Thyroid gland (tissue), 4 donors: Measurements from ENCODE around the gene MUCL3. TPM values are rescaled to one million over a fixed set of nuclear protein-coding genes. Genes with fewer than 3 reads are reported as not detected.
"Not testable (repeated sequence)": the region's sequence is repeated elsewhere in the genome, so short reads cannot be mapped to it uniquely, and the experiment has no call there.

ENCODE experiments used
- DNase-seq, 2 donors: peaks; one replicate each; pipeline ENCODE4 v3.0.0-alpha.2; 2019
- H3K27ac ChIP-seq, 3 donors: fragments of 200-600 bp; sonication (generic); 1 replicate in 2 of 3; 2 replicates in 1 of 3; pipeline ENCODE4 v1.5.1; 2016 to 2019; ENCODE audit warnings: mild to moderate bottlenecking in 1 of 3, moderate library complexity in 1 of 3
- H3K27me3 ChIP-seq: fragments of 200-600 bp; sonication (generic); one replicate; pipeline ENCODE4 v1.5.1; 2019
- H3K36me3 ChIP-seq, 2 donors: fragments of 200-600 bp; sonication (generic); one replicate each; pipeline ENCODE4 v1.5.1; 2016 to 2019
- H3K4me1 ChIP-seq, 2 donors: fragments of 200-600 bp; sonication (generic); one replicate each; pipeline ENCODE4 v1.5.1; 2017 to 2019
- H3K4me3 ChIP-seq, 3 donors: fragments of 200-600 bp; sonication (generic); replicated peaks in 1 of 3; 1 replicate in 2 of 3; 2 replicates in 1 of 3; pipeline ENCODE4 v1.5.1; 2016; ENCODE audit warnings: mild to moderate bottlenecking in 1 of 3
- H3K9me3 ChIP-seq: fragments of 200-600 bp; sonication (generic); one replicate; pipeline ENCODE4 v1.5.1; 2017
- CTCF ChIP-seq, 6 experiments: fragments of 200-600 bp in 3 of 6; fragments of 450-650 bp in 3 of 6; sonication (generic) in 3 of 6; IDR thresholded peaks; one replicate each; pipeline ENCODE4 v1.5.1; 2016 to 2019; ENCODE audit warnings: antibody characterized with exemption in 6 of 6, mild to moderate bottlenecking in 2 of 6, inconsistent platforms in 1 of 6, moderate library complexity in 1 of 6
- POLR2A ChIP-seq, 2 donors: fragments of 450-650 bp; IDR thresholded peaks; one replicate each; pipeline ENCODE4 v1.6.1; 2017; ENCODE audit warnings: antibody characterized with exemption in 2 of 2, mild to moderate bottlenecking in 2 of 2, moderate library complexity in 1 of 2
- WGBS, 2 donors: methylation state at CpG; one replicate each; pipeline ENCODE4 v1.1.5; 2017; 5-methylcytosine and 5-hydroxymethylcytosine counted together
- intact Hi-C: fragments of 100-400 bp; cut with DNase I; formaldehyde crosslinking; loops from one replicate; pipeline ENCODE4 v1.15.1; 2023
- total RNA-seq, 4 donors: library from RNA; depleted of rRNA; stranded (reverse); fragments of >200 nt; gene quantifications; one replicate each; pipeline ENCODE4 v1.2.3, GENCODE V29; 2016

Gene MUCL3
- total RNA-seq, 4 donors from 2014 or later: not detected

DNA sequence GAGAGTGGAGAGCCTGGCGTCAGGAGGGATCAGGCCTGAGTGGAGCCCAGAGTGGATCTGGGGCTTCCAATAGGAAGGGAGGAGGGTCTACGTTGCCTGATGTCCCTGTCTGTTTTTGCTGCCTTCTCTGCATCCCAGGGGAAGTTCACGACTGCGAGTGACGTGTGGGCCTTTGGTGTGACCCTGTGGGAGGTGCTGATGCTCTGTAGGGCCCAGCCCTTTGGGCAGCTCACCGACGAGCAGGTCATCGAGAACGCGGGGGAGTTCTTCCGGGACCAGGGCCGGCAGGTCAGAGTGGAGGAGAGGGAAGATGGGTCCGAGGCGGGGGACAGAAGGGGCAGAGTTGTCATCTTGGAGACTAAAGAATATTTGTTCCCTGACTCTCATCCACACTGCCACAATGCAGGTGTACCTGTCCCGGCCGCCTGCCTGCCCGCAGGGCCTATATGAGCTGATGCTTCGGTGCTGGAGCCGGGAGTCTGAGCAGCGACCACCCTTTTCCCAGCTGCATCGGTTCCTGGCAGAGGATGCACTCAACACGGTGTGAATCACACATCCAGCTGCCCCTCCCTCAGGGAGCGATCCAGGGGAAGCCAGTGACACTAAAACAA lies 41.9 kb upstream of the MUCL3 start:
- intact Hi-C loops: no loop called here
- no peaks in the 10 kb centered on the region for H3K9me3 ChIP-seq
- H3K4me1 ChIP-seq: peaks cover 0 to 6% of the 10 kb centered on the region in 2 donors
- peaks cover 54 to 56% of the 10 kb centered on the region in 2 donors for H3K36me3 ChIP-seq
- H3K27me3 ChIP-seq: no peaks in the 10 kb centered on the region
- no peak overlapping the region for H3K27ac ChIP-seq
- H3K4me3 ChIP-seq: no peak overlapping the region
- 82 to 86% methylated on average over 23 of the region's 23 CpGs for WGBS, 2 donors
- TF ChIP-seq POLR2A (IDR thresholded peaks at IDR 0.05): no peak
- no peak for DNase-seq

- Histone ChIP-seq H3K9me3 (no peaks in the 10 kb centered on the region), H3K4me3 (no peak overlapping the region), H3K4me1 (peaks cover 0 to 6% of the 10 kb centered on the region in 2 donors), H3K36me3 (peaks cover 34 to 36% of the 10 kb centered on the region in 2 donors), H3K27ac (no peak overlapping the region), H3K27me3 (no peaks in the 10 kb centered on the region)
- intact Hi-C loops: no loop called here
- WGBS, 2 donors: 92 to 96% methylated on average over 1 of the region's 1 CpG
- DNase-seq: no peak
- no peak for TF ChIP-seq POLR2A (IDR thresholded peaks at IDR 0.05)
- no peak for TF ChIP-seq CTCF (IDR thresholded peaks at IDR 0.05)
Observed at GRCh38 chr6:30900863-30901417, 39.8 kb upstream of the MUCL3 start.

GRCh38 chr6:30901436-30901835 lies 39.3 kb upstream of the MUCL3 start:
- H3K4me3 ChIP-seq: no peak overlapping the region
- H3K4me1 ChIP-seq: peaks cover 0 to 6% of the 10 kb centered on the region in 2 donors
- peaks cover 33 to 35% of the 10 kb centered on the region in 2 donors for H3K36me3 ChIP-seq
- H3K27ac ChIP-seq: no peak overlapping the region
- no peak for TF ChIP-seq POLR2A (IDR thresholded peaks at IDR 0.05)
- DNase-seq: no peak
- intact Hi-C loops: no loop called here
- no peaks in the 10 kb centered on the region for H3K9me3 ChIP-seq
- H3K27me3 ChIP-seq: no peaks in the 10 kb centered on the region

- peak; percentile 37 to 50 for DNase-seq
- WGBS, 2 donors: 53% methylated on average over 9 of the region's 9 CpGs
Observed at GRCh38 chr6:30902196-30902595, 38.6 kb upstream of the MUCL3 start.

GRCh38 chr6:30902709-30903108 lies 38.1 kb upstream of the MUCL3 start:
- Histone ChIP-seq H3K4me1 (peaks cover 0 to 6% of the 10 kb centered on the region in 2 donors), H3K27me3 (no peaks in the 10 kb centered on the region), H3K36me3 (peaks cover 20 to 22% of the 10 kb centered on the region in 2 donors), H3K9me3 (no peaks in the 10 kb centered on the region), H3K27ac (no peak overlapping the region), H3K4me3 (no peak overlapping the region)
- TF ChIP-seq CTCF (IDR thresholded peaks at IDR 0.05) (no peak), POLR2A (IDR thresholded peaks at IDR 0.05) (no peak)
- no peak for DNase-seq
- 39 to 51% methylated on average over 5 of the region's 5 CpGs for WGBS, 2 donors
- intact Hi-C loops: no loop called here

More at GRCh38 chr6:30902196-30902595, 38.6 kb upstream of the MUCL3 start:
- H3K27me3 ChIP-seq, H3K4me3 ChIP-seq, H3K27ac ChIP-seq, H3K9me3 ChIP-seq, H3K4me1 ChIP-seq, intact Hi-C loops: not testable (repeated sequence)
- peaks cover 25 to 27% of the 10 kb centered on the region in 2 donors for H3K36me3 ChIP-seq

GRCh38 chr6:30903236-30903635 lies 37.5 kb upstream of the MUCL3 start:
- Histone ChIP-seq H3K27me3 (no peaks in the 10 kb centered on the region), H3K27ac (no peak overlapping the region), H3K4me3 (no peak overlapping the region), H3K36me3 (peaks cover 15 to 17% of the 10 kb centered on the region in 2 donors), H3K9me3 (no peaks in the 10 kb centered on the region), H3K4me1 (peaks cover 0 to 6% of the 10 kb centered on the region in 2 donors)
- WGBS, 2 donors: 96 to 97% methylated on average over 4 of the region's 4 CpGs
- no peak for TF ChIP-seq POLR2A (IDR thresholded peaks at IDR 0.05)
- no peak for TF ChIP-seq CTCF (IDR thresholded peaks at IDR 0.05)
- intact Hi-C loops: no loop called here
- no peak for DNase-seq

DNA sequence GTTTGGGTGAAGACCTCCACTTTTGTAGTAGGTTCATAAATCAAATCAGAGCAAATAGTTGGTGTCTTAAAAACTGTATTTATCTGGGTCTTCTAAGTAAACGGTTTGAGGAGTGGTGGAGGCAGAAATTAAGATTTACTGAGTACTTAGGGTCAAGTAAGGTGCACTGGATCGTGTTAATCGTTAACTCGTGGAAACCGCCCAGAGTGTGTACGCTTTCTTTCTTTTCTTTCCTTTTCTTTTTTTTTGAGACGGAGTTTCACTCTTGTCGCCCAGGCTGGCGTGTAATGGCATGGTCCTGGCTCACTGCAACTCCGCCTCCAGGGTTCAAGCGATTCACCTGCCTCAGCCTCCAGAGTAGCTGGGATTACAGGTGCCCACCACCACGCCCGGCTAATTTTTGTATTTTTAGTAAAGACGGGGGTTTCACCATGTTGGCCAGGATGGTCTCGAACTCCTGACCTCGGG lies 33.4 kb upstream of the MUCL3 start:
- H3K9me3 ChIP-seq, H3K27ac ChIP-seq, intact Hi-C loops, H3K27me3 ChIP-seq, DNase-seq: not testable (repeated sequence)
- WGBS, 2 donors: 44 to 54% methylated on average over 14 to 16 of the region's 16 CpGs
- Histone ChIP-seq H3K36me3 (peaks cover 8 to 15% of the 10 kb centered on the region in 2 donors), H3K4me3 (peak overlapping the region in 1 of 3 donors; percentile 87), H3K4me1 (peaks cover 10 to 14% of the 10 kb centered on the region in 2 donors)
